ENCODE data around the gene OSBPL8. TPM values are rescaled to one million over a fixed set of nuclear protein-coding genes. Genes with fewer than 3 reads are reported as not detected.

OSBPL8 gene
- total and polyA plus RNA-seq, 12 donors: 3.7 to 154 (median 45.1) TPM

- intact Hi-C loops (cut with DNase I): no loop called here
- TF ChIP-seq, protein P1, sequence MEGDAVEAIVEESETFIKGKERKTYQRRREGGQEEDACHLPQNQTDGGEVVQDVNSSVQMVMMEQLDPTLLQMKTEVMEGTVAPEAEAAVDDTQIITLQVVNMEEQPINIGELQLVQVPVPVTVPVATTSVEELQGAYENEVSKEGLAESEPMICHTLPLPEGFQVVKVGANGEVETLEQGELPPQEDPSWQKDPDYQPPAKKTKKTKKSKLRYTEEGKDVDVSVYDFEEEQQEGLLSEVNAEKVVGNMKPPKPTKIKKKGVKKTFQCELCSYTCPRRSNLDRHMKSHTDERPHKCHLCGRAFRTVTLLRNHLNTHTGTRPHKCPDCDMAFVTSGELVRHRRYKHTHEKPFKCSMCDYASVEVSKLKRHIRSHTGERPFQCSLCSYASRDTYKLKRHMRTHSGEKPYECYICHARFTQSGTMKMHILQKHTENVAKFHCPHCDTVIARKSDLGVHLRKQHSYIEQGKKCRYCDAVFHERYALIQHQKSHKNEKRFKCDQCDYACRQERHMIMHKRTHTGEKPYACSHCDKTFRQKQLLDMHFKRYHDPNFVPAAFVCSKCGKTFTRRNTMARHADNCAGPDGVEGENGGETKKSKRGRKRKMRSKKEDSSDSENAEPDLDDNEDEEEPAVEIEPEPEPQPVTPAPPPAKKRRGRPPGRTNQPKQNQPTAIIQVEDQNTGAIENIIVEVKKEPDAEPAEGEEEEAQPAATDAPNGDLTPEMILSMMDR (IDR thresholded peaks at IDR 0.05): no peak
- no peak for TF ChIP-seq POLR2A (IDR thresholded peaks at IDR 0.05)
- whole genome bisulfite sequencing, 4 donors: 86 to 93% (median 90%) methylated on average over 4 of the region's 4 CpGs
These were observed 27.1 kb downstream of the OSBPL8 start for GRCh38 chr12:76532520-76532919.

GRCh38 chr12:76531056-76531455 lies 28.5 kb downstream of the OSBPL8 start:
- Histone ChIP-seq H3K4me3 (no peak overlapping the region), H3K36me3 (replicated peaks in 1 of 2) (no peaks in the 10 kb centered on the region), H3K27me3 (no peaks in the 10 kb centered on the region), H3K27ac (no peak overlapping the region), H3K4me1 (replicated peaks in 1 of 2) (peaks cover 0 to 26% of the 10 kb centered on the region in 2 donors), H3K9me3 (replicated peaks in 1 of 3) (peaks cover 0 to 8% (median 0%) of the 10 kb centered on the region in 3 donors)
- TF ChIP-seq, protein P1 (IDR thresholded peaks at IDR 0.05): no peak
- no peak for TF ChIP-seq POLR2A (IDR thresholded peaks at IDR 0.05)
- DNase-seq: no peak
- intact Hi-C loops (cut with DNase I): no loop called here

More at GRCh38 chr12:76532520-76532919, 27.1 kb downstream of the OSBPL8 start:
- Histone ChIP-seq H3K27me3 (no peaks in the 10 kb centered on the region), H3K4me3 (no peak overlapping the region), H3K27ac (no peak overlapping the region), H3K9me3 (replicated peaks in 1 of 3) (peaks cover 0 to 8% (median 0%) of the 10 kb centered on the region in 3 donors), H3K36me3 (replicated peaks in 1 of 2) (no peaks in the 10 kb centered on the region), H3K4me1 (replicated peaks in 1 of 2) (peaks cover 0 to 27% of the 10 kb centered on the region in 2 donors)
- DNase-seq: no peak

DNA sequence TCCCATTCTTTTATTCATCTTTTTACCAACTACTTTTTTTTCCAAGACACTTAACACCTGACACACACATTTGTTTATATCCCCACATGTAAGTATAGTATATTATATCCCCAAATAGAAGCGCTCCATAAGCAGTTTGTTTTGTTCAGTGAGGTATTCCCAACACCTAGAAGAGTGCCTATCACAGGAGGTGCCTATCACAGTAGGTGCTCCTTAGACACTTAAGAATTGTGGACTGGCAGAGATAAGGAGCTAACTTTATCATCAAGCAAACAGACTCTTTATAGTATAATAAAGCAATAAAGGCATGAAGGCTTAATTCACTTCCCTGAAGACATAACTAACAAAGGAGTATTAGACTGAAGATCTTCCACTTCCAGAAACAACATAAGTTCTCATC lies 29.1 kb downstream of the OSBPL8 start:
- Histone ChIP-seq H3K4me3 (no peak overlapping the region), H3K27me3 (no peaks in the 10 kb centered on the region), H3K4me1 (replicated peaks in 1 of 2) (peaks cover 0 to 26% of the 10 kb centered on the region in 2 donors), H3K9me3 (replicated peaks in 1 of 3) (peaks cover 0 to 8% (median 0%) of the 10 kb centered on the region in 3 donors), H3K27ac (no peak overlapping the region), H3K36me3 (replicated peaks in 1 of 2) (no peaks in the 10 kb centered on the region)
- 90 to 100% (median 99%) methylated on average over 1 of the region's 1 CpG for WGBS, 4 donors
- intact Hi-C loops (cut with DNase I): no loop called here
- no peak for DNase-seq
- TF ChIP-seq, protein P1 (IDR thresholded peaks at IDR 0.05): no peak
- no peak for TF ChIP-seq POLR2A (IDR thresholded peaks at IDR 0.05)

- H3K4me3 ChIP-seq: no peak overlapping the region
- no peaks in the 10 kb centered on the region for H3K9me3 ChIP-seq (replicated peaks in 1 of 3)
- H3K4me1 ChIP-seq (replicated peaks in 1 of 2): peaks cover 0 to 26% of the 10 kb centered on the region in 2 donors
- WGBS, 4 donors: 63 to 79% (median 74%) methylated on average over 4 of the region's 4 CpGs
- intact Hi-C loops (cut with DNase I): no loop called here
- no peaks in the 10 kb centered on the region for H3K36me3 ChIP-seq (replicated peaks in 1 of 2)
- no peak for DNase-seq
- no peak for TF ChIP-seq POLR2A (IDR thresholded peaks at IDR 0.05)
- TF ChIP-seq, protein P1 (IDR thresholded peaks at IDR 0.05): no peak
- no peaks in the 10 kb centered on the region for H3K27me3 ChIP-seq
- no peak overlapping the region for H3K27ac ChIP-seq
These were observed 30.2 kb downstream of the OSBPL8 start for GRCh38 chr12:76529226-76529918.

All from adrenal gland (tissue), 12 donors.